ENCODE measurements around the gene STEAP3. TPM values are rescaled to one million over a fixed set of nuclear protein-coding genes. Genes with fewer than 3 reads are reported as not detected.

The STEAP3 gene
- total RNA-seq, 4 donors from 2014 or later = 18.3 to 21.7 (median 20.6) TPM

DNA sequence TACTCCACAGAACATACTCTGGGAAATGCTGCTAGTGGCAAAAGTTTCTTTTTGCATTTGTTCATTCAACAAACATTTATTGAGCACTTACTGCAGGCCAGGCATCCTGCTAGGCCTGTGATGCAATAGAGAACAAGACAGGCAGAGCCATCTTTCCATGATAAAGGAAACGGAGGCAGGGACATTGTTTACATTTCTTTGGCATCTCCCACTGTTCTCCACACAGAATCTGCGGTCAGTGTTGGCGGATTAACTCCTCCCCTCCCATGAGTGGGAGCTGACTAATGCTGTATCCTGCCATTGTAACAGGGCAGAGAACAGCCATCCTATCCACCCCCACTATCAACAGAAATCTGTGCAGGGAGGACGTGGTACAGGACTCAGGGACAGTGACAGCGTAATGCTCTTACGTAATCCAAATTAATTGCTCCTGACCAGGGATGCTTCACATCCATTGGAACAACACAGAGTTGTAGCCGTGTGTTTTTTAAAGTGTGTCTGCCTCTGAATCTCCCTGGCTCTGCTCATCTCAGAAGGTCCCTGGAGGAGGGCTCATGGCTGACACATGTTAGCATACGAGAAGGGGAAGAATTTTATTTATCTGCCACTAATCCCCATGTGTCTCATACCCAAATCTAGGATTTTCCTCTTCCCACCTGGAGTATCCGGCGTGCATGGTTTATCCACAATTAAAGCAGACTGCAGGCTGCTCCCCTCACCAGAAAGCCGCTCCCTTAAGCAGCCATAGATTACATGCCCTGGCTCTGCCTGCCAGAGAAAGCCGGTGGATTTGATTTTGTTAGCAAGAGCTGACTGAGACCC lies 32.3 kb downstream of the STEAP3 start:
- DNase-seq (ENCODE audit: low spot score in 2 of 2) = no peak
- no peaks in the 10 kb centered on the region for H3K9me3 ChIP-seq
- no peak overlapping the region for H3K4me3 ChIP-seq
- H3K36me3 ChIP-seq = peaks cover 15% of the 10 kb centered on the region
- peaks cover 4% of the 10 kb centered on the region for H3K4me1 ChIP-seq
- 68% methylated on average over 12 of the region's 12 CpGs for WGBS
- TF ChIP-seq POLR2A (IDR thresholded peaks at IDR 0.05) = no peak
- TF ChIP-seq POLR2AphosphoS5 (IDR thresholded peaks at IDR 0.05) = no peak
- no peak for TF ChIP-seq EP300 (IDR thresholded peaks at IDR 0.05)
- TF ChIP-seq CTCF (IDR thresholded peaks at IDR 0.05) = no peak
- no peaks in the 10 kb centered on the region for H3K27me3 ChIP-seq
- H3K27ac ChIP-seq = no peak overlapping the region

- Histone ChIP-seq H3K4me1 (peaks cover 4% of the 10 kb centered on the region), H3K9me3 (no peaks in the 10 kb centered on the region), H3K36me3 (peaks cover 15% of the 10 kb centered on the region), H3K27me3 (no peaks in the 10 kb centered on the region), H3K27ac (no peak overlapping the region), H3K4me3 (no peak overlapping the region)
- no peak for TF ChIP-seq POLR2A (IDR thresholded peaks at IDR 0.05)
- TF ChIP-seq CTCF (IDR thresholded peaks at IDR 0.05) = no peak
- TF ChIP-seq EP300 (IDR thresholded peaks at IDR 0.05) = no peak
- TF ChIP-seq POLR2AphosphoS5 (IDR thresholded peaks at IDR 0.05) = no peak
- 81% methylated on average over 2 of the region's 2 CpGs for WGBS
- DNase-seq (ENCODE audit: low spot score in 2 of 2) = no peak
Measured at GRCh38 chr2:119256582-119256921, 32.9 kb downstream of the STEAP3 start.

- no peak for TF ChIP-seq CTCF (IDR thresholded peaks at IDR 0.05)
- TF ChIP-seq POLR2A (IDR thresholded peaks at IDR 0.05) = no peak
- TF ChIP-seq EP300 (IDR thresholded peaks at IDR 0.05) = no peak
- TF ChIP-seq POLR2AphosphoS5 (IDR thresholded peaks at IDR 0.05) = no peak
- WGBS = 94% methylated on average over 9 of the region's 9 CpGs
- Histone ChIP-seq H3K27me3 (no peaks in the 10 kb centered on the region), H3K4me3 (no peak overlapping the region), H3K36me3 (peaks cover 15% of the 10 kb centered on the region), H3K9me3 (no peaks in the 10 kb centered on the region), H3K4me1 (peaks cover 4% of the 10 kb centered on the region), H3K27ac (no peak overlapping the region)
- no peak for DNase-seq (ENCODE audit: low spot score in 2 of 2)
Measured at GRCh38 chr2:119257198-119257597, 33.6 kb downstream of the STEAP3 start.

DNA sequence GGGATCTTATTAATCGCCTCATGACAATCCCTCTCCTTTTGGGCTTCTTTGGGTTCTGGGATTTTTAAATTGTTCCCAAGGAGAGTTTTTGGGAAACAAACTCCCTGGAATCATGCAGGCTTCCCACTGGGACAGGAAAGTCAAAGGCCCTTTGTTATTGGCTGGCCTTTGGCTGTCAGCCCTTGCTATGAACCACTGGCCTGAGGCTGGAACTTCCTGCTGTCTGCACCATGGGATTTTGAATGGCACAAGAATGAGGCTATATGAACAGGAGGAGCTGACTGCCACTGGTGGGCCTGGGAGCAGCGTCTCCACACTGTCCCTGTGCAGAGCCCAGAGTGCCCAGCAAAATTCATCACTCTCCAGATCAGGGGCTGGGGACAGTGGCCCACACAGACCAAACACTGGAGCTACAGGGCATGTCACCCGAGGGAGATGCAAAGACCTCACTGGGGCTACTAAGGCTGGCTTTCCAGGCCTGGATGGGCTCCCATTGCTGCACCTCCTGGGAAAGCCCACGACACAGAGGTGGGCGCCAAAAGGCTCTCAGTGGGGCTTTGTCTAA lies 35.7 kb downstream of the STEAP3 start:
- Histone ChIP-seq H3K27ac (no peak overlapping the region), H3K4me3 (no peak overlapping the region), H3K9me3 (no peaks in the 10 kb centered on the region), H3K27me3 (no peaks in the 10 kb centered on the region), H3K36me3 (peaks cover 17% of the 10 kb centered on the region), H3K4me1 (no peaks in the 10 kb centered on the region)
- DNase-seq (ENCODE audit: low spot score in 2 of 2) = no peak
- WGBS = 91% methylated on average over 4 of the region's 5 CpGs
- no peak for TF ChIP-seq POLR2A (IDR thresholded peaks at IDR 0.05)
- TF ChIP-seq EP300 (IDR thresholded peaks at IDR 0.05) = no peak
- no peak for TF ChIP-seq POLR2AphosphoS5 (IDR thresholded peaks at IDR 0.05)

- H3K4me1 ChIP-seq = no peaks in the 10 kb centered on the region
- H3K4me3 ChIP-seq = no peak overlapping the region
- no peaks in the 10 kb centered on the region for H3K9me3 ChIP-seq
- H3K36me3 ChIP-seq = peaks cover 8% of the 10 kb centered on the region
- H3K27me3 ChIP-seq = no peaks in the 10 kb centered on the region
- 64% methylated on average over 9 of the region's 11 CpGs for WGBS
- DNase-seq (ENCODE audit: low spot score in 2 of 2) = no peak
- TF ChIP-seq POLR2AphosphoS5 (IDR thresholded peaks at IDR 0.05) (no peak), POLR2A (IDR thresholded peaks at IDR 0.05) (no peak), EP300 (IDR thresholded peaks at IDR 0.05) (no peak), CTCF (IDR thresholded peaks at IDR 0.05) (no peak)
- H3K27ac ChIP-seq = no peak overlapping the region
Measured at GRCh38 chr2:119260646-119261492, 37.2 kb downstream of the STEAP3 start.

Data from suprapubic skin (tissue), 4 donors.